Ishikawa (cell line): ENCODE measurements around the gene RAB4B.

ENCODE experiments used
- CREB1 ChIP-seq: IDR thresholded peaks from 2 replicates; pipeline ENCODE4 v1.6.1; 2012; ENCODE audit warnings: low read depth
- TF ChIP-seq, protein P1 (sequence below): IDR thresholded peaks from 2 replicates; pipeline ENCODE4 v1.6.1; 2012; ENCODE audit warnings: low read depth, mild to moderate bottlenecking
- TF ChIP-seq, protein P2 (sequence below): IDR thresholded peaks from 2 replicates; pipeline ENCODE4 v1.6.1; 2012

DNA sequence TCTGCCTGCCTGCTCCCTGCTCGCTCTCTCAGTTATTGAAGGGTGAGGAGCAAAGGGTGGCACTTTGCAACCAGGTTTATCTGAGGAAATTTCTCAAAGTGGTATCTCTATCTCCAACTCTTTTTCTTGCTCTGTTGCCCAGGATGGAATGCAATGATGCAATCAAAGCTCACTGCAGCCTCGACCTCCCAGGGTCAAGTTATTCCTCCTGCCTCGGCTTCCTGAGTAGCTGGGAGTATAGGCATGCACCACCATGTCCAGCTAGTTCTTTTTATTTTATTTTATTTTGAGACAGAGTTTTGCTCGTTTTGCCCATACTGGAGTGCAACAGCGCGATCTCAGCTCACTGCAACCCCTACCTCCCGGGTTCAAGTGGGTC lies 32.7 kb upstream of the RAB4B start:
- no peak for TF ChIP-seq CREB1
- TF ChIP-seq, protein P1, sequence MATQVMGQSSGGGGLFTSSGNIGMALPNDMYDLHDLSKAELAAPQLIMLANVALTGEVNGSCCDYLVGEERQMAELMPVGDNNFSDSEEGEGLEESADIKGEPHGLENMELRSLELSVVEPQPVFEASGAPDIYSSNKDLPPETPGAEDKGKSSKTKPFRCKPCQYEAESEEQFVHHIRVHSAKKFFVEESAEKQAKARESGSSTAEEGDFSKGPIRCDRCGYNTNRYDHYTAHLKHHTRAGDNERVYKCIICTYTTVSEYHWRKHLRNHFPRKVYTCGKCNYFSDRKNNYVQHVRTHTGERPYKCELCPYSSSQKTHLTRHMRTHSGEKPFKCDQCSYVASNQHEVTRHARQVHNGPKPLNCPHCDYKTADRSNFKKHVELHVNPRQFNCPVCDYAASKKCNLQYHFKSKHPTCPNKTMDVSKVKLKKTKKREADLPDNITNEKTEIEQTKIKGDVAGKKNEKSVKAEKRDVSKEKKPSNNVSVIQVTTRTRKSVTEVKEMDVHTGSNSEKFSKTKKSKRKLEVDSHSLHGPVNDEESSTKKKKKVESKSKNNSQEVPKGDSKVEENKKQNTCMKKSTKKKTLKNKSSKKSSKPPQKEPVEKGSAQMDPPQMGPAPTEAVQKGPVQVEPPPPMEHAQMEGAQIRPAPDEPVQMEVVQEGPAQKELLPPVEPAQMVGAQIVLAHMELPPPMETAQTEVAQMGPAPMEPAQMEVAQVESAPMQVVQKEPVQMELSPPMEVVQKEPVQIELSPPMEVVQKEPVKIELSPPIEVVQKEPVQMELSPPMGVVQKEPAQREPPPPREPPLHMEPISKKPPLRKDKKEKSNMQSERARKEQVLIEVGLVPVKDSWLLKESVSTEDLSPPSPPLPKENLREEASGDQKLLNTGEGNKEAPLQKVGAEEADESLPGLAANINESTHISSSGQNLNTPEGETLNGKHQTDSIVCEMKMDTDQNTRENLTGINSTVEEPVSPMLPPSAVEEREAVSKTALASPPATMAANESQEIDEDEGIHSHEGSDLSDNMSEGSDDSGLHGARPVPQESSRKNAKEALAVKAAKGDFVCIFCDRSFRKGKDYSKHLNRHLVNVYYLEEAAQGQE = no peak
- TF ChIP-seq, protein P2, sequence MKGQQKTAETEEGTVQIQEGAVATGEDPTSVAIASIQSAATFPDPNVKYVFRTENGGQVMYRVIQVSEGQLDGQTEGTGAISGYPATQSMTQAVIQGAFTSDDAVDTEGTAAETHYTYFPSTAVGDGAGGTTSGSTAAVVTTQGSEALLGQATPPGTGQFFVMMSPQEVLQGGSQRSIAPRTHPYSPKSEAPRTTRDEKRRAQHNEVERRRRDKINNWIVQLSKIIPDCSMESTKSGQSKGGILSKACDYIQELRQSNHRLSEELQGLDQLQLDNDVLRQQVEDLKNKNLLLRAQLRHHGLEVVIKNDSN = no peak
